ENCODE results near the gene NFATC2. TPM values are rescaled to one million over a fixed set of nuclear protein-coding genes. Genes with fewer than 3 reads are reported as not detected.

Gene NFATC2
- polyA plus RNA-seq, 1 experiment, result 0.21 TPM

DNA sequence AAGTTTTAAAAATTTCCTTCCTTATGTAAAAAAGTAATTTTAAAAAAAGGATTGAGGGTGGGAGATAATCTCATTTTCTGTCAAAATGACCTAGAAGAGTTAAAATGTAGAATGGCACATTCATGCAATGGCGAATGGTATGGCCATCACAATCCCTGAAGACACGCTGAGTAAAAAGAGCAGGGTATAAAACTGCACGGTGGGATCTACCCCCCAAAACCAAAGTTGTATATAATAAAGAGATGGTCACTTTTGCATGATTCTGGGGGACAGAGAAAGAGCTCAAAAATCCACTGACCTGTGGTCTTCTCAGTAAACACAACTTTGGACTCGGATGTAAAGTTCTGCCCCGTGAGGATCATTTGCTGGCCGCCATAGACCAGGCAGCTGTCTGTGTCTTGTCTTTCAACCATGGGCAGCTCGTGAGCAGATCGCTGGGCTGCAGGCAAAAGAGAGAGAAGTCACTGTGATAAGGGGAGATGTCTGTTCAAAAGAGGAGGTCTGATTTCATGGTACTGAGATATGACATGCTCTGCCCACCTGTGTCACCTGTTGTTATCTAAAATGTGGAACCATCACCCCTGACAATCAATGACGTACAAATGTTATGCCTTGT, 88.2 kb downstream of the NFATC2 start:
- ChIA-PET POLR2A (no interaction called here), CTCF (no interaction called here)
- TF ChIP-seq, protein P1, sequence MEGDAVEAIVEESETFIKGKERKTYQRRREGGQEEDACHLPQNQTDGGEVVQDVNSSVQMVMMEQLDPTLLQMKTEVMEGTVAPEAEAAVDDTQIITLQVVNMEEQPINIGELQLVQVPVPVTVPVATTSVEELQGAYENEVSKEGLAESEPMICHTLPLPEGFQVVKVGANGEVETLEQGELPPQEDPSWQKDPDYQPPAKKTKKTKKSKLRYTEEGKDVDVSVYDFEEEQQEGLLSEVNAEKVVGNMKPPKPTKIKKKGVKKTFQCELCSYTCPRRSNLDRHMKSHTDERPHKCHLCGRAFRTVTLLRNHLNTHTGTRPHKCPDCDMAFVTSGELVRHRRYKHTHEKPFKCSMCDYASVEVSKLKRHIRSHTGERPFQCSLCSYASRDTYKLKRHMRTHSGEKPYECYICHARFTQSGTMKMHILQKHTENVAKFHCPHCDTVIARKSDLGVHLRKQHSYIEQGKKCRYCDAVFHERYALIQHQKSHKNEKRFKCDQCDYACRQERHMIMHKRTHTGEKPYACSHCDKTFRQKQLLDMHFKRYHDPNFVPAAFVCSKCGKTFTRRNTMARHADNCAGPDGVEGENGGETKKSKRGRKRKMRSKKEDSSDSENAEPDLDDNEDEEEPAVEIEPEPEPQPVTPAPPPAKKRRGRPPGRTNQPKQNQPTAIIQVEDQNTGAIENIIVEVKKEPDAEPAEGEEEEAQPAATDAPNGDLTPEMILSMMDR (IDR thresholded peaks at IDR 0.05; ENCODE audit: insufficient read depth, low read depth, low read length), result no peak
- no peak overlapping the region for H3K4me3 ChIP-seq (ENCODE audit: low read depth, low read length)
- H3K36me3 ChIP-seq (ENCODE audit: control insufficient read depth, insufficient read depth, low read length), result no peaks in the 10 kb centered on the region
- no peaks in the 10 kb centered on the region for H3K27me3 ChIP-seq (ENCODE audit: control insufficient read depth, insufficient read depth, low read length)
- no peak for DNase-seq (ENCODE audit: low read depth)

DNA sequence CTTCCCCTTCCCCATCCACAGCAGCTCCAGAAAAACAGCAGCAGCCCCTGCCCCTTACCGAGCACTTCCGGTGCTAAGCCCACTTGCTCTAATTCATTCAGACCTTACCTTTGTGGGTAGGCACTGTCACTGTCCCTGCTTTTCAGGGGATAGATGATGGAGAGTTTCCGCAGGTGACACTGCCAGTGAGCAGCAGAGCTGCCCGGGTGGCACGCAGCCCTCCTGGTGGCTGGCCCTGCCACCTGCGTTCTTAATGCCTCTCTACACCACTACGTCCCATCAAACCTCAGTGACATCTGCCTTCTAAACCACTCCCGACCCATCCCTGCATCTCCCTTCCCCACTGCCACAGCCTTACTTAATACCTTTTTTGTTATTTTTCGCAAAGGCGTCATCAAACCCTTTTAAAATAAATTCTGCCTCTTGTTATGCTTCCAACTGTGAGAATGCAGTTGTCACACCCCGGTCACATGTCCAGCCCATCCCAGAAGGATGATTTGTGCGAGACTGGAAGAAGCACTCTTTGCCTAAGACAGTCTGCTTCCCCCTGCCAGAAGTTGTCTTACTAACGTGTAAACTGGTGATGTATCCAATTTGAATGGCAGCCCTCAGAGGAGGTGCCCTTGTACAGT, 89.7 kb downstream of the NFATC2 start:
- no peak for DNase-seq (ENCODE audit: low read depth)
- H3K27me3 ChIP-seq (ENCODE audit: control insufficient read depth, insufficient read depth, low read length), result no peaks in the 10 kb centered on the region
- no peak overlapping the region for H3K4me3 ChIP-seq (ENCODE audit: low read depth, low read length)
- no peaks in the 10 kb centered on the region for H3K36me3 ChIP-seq (ENCODE audit: control insufficient read depth, insufficient read depth, low read length)
- TF ChIP-seq, protein P1 (IDR thresholded peaks at IDR 0.05; ENCODE audit: insufficient read depth, low read depth, low read length), result no peak
- ChIA-PET CTCF (no interaction called here), POLR2A (no interaction called here)

DNA sequence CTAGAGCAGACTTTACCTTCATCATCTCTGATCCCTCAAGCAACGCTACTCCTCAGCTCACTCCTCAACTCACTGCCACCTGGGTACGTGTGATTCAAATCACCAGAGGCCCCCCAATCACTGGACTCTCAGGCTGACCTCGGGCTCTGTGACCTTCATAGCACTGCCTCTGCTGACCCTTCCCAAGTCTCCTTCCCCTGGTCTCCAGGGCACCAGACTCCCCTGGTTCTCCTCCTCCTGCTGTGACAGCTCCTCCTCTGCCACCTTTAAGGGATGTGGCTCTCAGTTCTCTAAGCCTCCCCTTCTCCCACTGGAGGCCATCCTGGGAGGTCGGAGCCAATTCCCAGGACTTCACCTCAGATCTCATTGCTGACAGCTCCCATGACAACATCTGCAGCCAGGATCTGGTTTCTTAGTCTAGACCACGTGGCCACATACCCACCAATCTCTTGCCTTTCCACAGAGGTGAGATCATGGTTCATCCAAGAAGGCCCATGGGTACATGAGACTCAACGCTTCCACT, 90.4 kb downstream of the NFATC2 start:
- Histone ChIP-seq H3K4me3 (ENCODE audit: low read depth, low read length) (no peak overlapping the region), H3K27me3 (ENCODE audit: control insufficient read depth, insufficient read depth, low read length) (no peaks in the 10 kb centered on the region), H3K36me3 (ENCODE audit: control insufficient read depth, insufficient read depth, low read length) (no peaks in the 10 kb centered on the region)
- ChIA-PET CTCF (no interaction called here), POLR2A (no interaction called here)
- TF ChIP-seq, protein P1 (IDR thresholded peaks at IDR 0.05; ENCODE audit: insufficient read depth, low read depth, low read length), result no peak
- no peak for DNase-seq (ENCODE audit: low read depth)

DNA sequence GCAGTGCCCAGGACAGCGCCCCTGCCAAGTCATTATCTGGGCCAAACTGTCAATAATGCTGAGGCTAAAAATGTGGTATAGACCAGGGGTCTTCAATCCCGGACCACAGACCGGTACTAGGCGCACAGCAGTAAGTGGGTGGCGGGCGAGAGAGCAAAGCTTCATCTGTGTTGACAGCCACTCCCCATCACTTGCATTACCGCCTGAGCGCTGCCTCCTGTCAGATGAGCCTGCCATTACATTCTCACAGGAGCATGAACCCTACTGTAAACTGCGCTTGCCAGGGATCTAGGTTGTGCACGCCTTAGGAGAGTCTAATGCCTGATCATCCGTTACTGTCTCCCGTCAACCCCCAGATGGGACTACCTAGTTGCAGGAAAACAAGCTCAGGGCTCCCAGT, 91.0 kb downstream of the NFATC2 start:
- CTCF ChIA-PET, result no interaction called here

DNA sequence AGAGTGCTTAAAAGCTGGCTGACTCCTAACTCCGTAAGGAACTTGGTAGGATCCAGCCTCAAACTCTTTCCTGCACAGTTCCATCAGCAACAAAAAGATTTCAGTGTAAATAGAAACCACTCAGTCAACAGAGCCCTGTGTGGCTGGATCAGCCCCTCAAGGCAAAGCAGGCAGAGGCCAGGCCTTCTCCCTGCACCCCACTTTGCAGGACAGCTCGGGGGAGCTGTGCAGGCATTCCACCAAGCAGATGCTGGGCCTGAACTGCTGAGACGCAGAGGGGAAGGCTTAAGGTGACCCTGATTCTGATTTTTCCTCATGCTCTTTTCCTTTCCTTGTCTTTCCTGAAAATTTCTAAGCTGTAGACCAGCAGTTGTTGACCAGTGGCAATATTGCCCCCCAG, 91.5 kb downstream of the NFATC2 start:
- H3K36me3 ChIP-seq (ENCODE audit: control insufficient read depth, insufficient read depth, low read length), result no peaks in the 10 kb centered on the region
- no peak overlapping the region for H3K4me3 ChIP-seq (ENCODE audit: low read depth, low read length)
- TF ChIP-seq, protein P1 (IDR thresholded peaks at IDR 0.05; ENCODE audit: insufficient read depth, low read depth, low read length), result no peak
- CTCF ChIA-PET, result no interaction called here
- DNase-seq (ENCODE audit: low read depth), result no peak
- POLR2A ChIA-PET, result no interaction called here
- H3K27me3 ChIP-seq (ENCODE audit: control insufficient read depth, insufficient read depth, low read length), result no peaks in the 10 kb centered on the region

More for the DNA sequence above, 91.0 kb downstream of the NFATC2 start:
- H3K4me3 ChIP-seq (ENCODE audit: low read depth, low read length), result no peak overlapping the region
- DNase-seq (ENCODE audit: low read depth), result no peak
- H3K27me3 ChIP-seq (ENCODE audit: control insufficient read depth, insufficient read depth, low read length), result no peaks in the 10 kb centered on the region
- no peaks in the 10 kb centered on the region for H3K36me3 ChIP-seq (ENCODE audit: control insufficient read depth, insufficient read depth, low read length)
- TF ChIP-seq, protein P1 (IDR thresholded peaks at IDR 0.05; ENCODE audit: insufficient read depth, low read depth, low read length), result no peak
- POLR2A ChIA-PET, result no interaction called here
